Astrocyte (in vitro differentiated cells and primary cell): ENCODE measurements around the gene THADA.

Experiments
- CTCF ChIP-seq: IDR thresholded peaks from 2 replicates; pipeline ENCODE4 v1.5.1; 2011; ENCODE audit warnings: low read depth, mild to moderate bottlenecking, inconsistent platforms, low read length, moderate library complexity; ENCODE audit not compliant: insufficient read depth
- EZH2 ChIP-seq: IDR thresholded peaks from 2 replicates; pipeline ENCODE4 v1.6.1; 2012; ENCODE audit warnings: mild to moderate bottlenecking, low read length, inconsistent platforms; ENCODE audit not compliant: insufficient read depth

GRCh38 chr2:43388371-43388770 lies 207.5 kb downstream of the THADA start:
- no peak for TF ChIP-seq CTCF
- no peak for TF ChIP-seq EZH2
